ENCODE data around the gene GP2.

DNA sequence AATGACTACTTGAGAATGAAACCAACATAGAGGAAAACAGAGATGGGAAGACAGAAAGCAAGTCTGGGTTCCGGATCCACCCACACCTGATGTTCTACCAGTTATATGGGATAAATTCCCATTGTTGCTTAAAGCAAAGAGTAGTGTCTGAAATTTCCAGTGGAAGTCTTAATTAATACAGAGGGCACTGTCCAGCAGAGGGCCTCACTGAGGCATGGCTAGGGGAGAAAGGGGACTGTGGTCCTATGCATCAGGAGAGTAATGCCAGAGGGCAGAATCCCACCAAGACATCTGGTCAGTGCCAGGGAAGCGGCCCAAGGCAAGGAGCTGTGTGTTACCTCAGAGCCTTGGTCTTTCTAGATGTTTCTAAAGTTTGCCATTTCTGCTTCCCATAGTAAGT is 32.7 kb upstream of the GP2 start:
- TF ChIP-seq POLR2A (IDR thresholded peaks at IDR 0.05; ENCODE audit: low read depth, low read length) (no peak), POLR2AphosphoS5 (IDR thresholded peaks at IDR 0.05; ENCODE audit: low read depth, low read length) (no peak)

Data from GM12892 (cell line).